GM18508 (cell line): ENCODE data around the gene ALPL.

Source experiments
- ATAC-seq: cut with Tn5 transposase; IDR thresholded peaks from one replicate; pipeline ENCODE4 v1.9.1; 2021; ENCODE audit warnings: moderate number of reproducible peaks; ENCODE audit not compliant: insufficient read depth, unreplicated experiment

Gene ALPL

GRCh38 chr1:21525340-21525717 is 16.1 kb downstream of the ALPL start:
- no peak for ATAC-seq

GRCh38 chr1:21526441-21526840 is 17.2 kb downstream of the ALPL start:
- no peak for ATAC-seq

- ATAC-seq, result no peak
Observed at GRCh38 chr1:21530368-21531016, 21.3 kb downstream of the ALPL start.

GRCh38 chr1:21531241-21531640 is 22.0 kb downstream of the ALPL start:
- no peak for ATAC-seq

- ATAC-seq, result no peak
Observed at GRCh38 chr1:21532496-21532895, 23.3 kb downstream of the ALPL start.

- no peak for ATAC-seq
Observed at GRCh38 chr1:21532992-21533534, 23.8 kb downstream of the ALPL start.

DNA sequence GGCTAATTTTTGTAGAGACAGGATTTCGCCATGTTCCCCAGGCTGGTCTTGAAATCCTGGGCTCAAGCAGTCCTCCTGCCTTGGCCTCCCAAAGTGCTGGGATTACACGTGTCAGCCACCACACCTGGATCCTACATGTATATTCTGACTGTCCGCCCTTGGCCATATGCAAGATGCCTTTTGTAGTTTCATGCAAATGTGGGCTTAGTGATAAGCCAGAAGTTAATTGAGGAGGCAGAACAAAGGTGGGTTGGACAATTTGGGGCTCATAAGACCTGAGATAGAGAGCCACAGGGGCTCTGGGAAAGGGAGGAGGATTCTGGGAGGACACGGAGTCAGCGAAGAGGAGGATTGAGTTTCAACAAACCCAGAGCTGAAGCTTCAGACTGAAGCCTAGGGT is 24.9 kb downstream of the ALPL start:
- ATAC-seq, result no peak

- no peak for ATAC-seq
Observed at GRCh38 chr1:21534674-21535378, 25.6 kb downstream of the ALPL start.

DNA sequence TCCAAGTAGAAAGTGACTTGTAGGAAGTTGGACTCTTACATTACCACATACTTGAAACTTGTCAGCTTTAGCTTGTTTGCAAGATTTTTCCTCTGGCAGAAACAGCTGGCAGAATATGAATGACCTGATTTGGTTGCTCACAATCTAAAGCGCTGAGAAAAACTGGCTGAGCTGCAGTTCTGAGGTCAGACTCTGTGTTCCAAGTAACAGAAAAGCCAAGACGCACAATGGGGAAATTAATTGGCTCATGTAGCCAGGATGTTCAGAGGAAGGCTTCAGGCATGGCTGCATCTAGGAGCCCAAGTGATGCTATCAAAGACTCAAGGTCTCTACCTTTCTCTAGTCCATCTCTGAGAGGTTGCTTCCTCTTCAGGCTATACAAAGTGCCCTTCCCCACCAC is 27.0 kb downstream of the ALPL start:
- ATAC-seq, result no peak

GRCh38 chr1:21537511-21537931 is 28.3 kb downstream of the ALPL start:
- no peak for ATAC-seq

DNA sequence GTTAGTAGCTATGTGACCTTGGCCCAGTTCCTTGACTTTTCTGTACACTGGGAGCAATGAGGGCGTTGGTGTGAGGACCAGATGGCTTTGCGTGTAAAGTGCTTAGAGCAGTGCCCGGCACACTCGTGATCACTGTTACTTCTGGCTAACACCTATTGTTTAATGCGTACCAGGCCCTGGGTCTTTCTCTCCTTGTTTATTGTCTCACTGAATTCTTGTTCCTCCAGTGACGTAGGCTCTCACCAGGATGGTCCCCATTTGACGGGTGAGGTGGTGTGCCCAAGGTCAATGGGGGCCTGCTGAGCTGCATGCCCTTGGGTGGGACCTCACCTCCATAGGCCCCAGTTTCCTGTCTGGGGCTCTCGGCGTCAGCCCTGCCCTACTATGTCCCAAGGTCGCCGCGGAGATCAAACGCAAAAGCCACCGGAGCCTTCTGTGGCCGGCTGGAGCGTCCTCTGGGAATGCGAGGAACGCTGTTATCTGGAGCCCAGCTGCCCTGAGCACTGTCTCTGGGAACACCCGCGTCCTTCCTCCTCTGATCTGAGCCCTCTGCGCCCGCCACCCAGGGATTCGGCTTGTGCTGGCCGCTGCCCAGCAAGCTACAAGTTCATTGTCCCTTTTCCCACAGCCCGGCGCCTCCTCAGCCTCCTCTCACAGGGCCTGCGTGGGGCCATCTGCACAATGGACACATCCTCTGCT is 28.9 kb downstream of the ALPL start:
- no peak for ATAC-seq

GRCh38 chr1:21539933-21540332 is 30.7 kb downstream of the ALPL start:
- ATAC-seq, result no peak

DNA sequence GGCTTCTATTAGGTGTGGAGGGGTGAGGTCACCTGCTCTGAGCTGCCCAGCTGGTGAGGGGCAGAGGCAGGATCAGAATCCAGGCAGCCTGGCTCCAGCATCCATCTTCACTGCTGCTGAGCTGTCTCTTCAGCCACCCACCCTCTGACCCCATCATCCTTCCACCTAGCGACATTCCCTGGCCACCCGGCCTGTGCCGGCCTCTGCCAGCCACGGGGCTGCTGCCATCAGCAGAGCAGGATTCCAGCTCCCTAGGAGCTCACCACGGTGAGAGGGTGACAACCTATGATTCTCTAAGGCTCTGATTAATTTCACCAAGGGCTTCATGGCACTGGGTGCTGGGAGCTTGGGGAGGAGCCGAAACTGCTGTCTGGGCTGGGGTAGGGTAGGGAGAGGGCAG is 32.1 kb downstream of the ALPL start:
- ATAC-seq, result no peak

GRCh38 chr1:21541835-21542234 is 32.6 kb downstream of the ALPL start:
- no peak for ATAC-seq

- no peak for ATAC-seq
Observed at GRCh38 chr1:21543598-21543997, 34.4 kb downstream of the ALPL start.

GRCh38 chr1:21544095-21544494 is 34.9 kb downstream of the ALPL start:
- no peak for ATAC-seq

DNA sequence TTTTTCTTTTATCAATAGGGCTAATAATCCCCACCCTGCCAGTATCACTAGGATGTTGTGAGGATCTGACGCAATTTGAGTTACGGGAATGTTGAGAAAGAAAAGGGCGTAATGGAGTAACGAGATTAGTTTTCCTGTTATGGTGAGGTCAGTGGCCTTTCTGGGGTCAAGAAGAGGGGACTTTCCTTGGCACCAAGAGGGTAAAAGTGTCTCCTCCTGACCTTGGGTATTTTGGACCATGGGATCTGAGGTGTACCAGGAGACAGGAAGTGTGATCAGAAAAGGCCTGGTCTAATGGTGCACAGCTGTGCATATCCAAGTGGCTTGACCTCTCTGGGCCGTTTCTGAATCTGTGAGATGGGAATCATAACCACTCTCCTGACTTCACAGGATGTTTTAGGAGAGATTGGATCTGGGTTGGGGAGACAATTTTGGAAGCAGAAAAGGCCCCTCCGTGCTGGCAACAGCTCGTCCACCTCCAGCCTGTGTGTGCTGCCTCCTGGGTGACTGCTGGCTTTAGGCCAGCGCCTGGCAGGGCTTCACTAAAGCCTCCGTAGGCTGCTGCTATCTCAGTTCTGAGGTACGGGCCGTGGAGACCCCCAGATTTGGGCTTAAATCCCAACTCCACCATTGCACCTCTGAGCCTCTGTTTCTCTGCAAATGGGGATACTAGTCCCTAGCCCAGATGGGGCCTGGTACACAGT is 37.1 kb downstream of the ALPL start:
- ATAC-seq, result no peak

- no peak for ATAC-seq
Observed at GRCh38 chr1:21547876-21548275, 38.7 kb downstream of the ALPL start.

DNA sequence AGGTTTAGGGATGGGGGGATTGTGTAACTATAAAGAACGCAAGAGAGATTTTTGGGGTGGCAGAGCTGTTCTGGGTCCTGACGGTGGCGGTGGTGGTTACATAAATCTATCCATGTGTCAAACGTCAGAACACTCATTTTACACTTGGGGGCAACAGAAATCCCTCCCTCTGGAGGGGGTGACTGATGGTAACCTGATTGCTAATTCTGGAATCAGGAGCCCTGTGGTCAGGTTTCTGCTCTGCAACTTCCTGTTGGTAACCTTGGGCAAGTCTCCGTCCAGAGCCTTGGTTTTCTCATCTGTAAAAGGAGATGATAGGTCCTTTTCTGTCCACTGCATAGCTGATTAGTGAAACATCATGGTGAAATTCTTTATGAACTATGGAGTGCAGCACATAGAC is 40.9 kb downstream of the ALPL start:
- no peak for ATAC-seq

- ATAC-seq, result no peak
Observed at GRCh38 chr1:21550866-21551475, 41.7 kb downstream of the ALPL start.
